ENCODE results near the gene CDH10. TPM values are rescaled to one million over a fixed set of nuclear protein-coding genes. Genes with fewer than 3 reads are reported as not detected.

Gene CDH10
- total RNA-seq, 1 donor from 2014 or later = 15.8 TPM

GRCh38 chr5:24598956-24599355, 45.8 kb downstream of the CDH10 start:
- Mint-ChIP-seq H3K36me3 (ENCODE audit: low read depth, unreplicated experiment) (no peaks in the 10 kb centered on the region), H3K27ac (ENCODE audit: unreplicated experiment) (no peak overlapping the region), H3K4me1 (ENCODE audit: unreplicated experiment) (peaks cover 23% of the 10 kb centered on the region), H3K9me3 (ENCODE audit: unreplicated experiment) (no peaks in the 10 kb centered on the region), H3K4me3 (ENCODE audit: unreplicated experiment) (no peak overlapping the region), H3K27me3 (ENCODE audit: unreplicated experiment) (no peaks in the 10 kb centered on the region)
- DNase-seq (ENCODE audit: low spot score) = no peak
- no peak for TF ChIP-seq CTCF (IDR thresholded peaks at IDR 0.05; ENCODE audit: unreplicated experiment)

GRCh38 chr5:24595329-24595728, 49.4 kb downstream of the CDH10 start:
- Mint-ChIP-seq H3K27ac (ENCODE audit: unreplicated experiment) (no peak overlapping the region), H3K36me3 (ENCODE audit: low read depth, unreplicated experiment) (no peaks in the 10 kb centered on the region), H3K4me1 (ENCODE audit: unreplicated experiment) (peaks cover 11% of the 10 kb centered on the region), H3K9me3 (ENCODE audit: unreplicated experiment) (no peaks in the 10 kb centered on the region), H3K27me3 (ENCODE audit: unreplicated experiment) (no peaks in the 10 kb centered on the region), H3K4me3 (ENCODE audit: unreplicated experiment) (no peak overlapping the region)
- no peak for TF ChIP-seq CTCF (IDR thresholded peaks at IDR 0.05; ENCODE audit: unreplicated experiment)
- no peak for DNase-seq (ENCODE audit: low spot score)

GRCh38 chr5:24591426-24591825, 53.4 kb downstream of the CDH10 start:
- H3K4me1 Mint-ChIP-seq (ENCODE audit: unreplicated experiment) = peaks cover 6% of the 10 kb centered on the region
- no peak for DNase-seq (ENCODE audit: low spot score)
- H3K36me3 Mint-ChIP-seq (ENCODE audit: low read depth, unreplicated experiment) = no peaks in the 10 kb centered on the region
- TF ChIP-seq CTCF (IDR thresholded peaks at IDR 0.05; ENCODE audit: unreplicated experiment) = no peak
- H3K27ac Mint-ChIP-seq (ENCODE audit: unreplicated experiment) = no peak overlapping the region
- H3K27me3 Mint-ChIP-seq (ENCODE audit: unreplicated experiment) = no peaks in the 10 kb centered on the region
- H3K9me3 Mint-ChIP-seq (ENCODE audit: unreplicated experiment) = no peaks in the 10 kb centered on the region
- H3K4me3 Mint-ChIP-seq (ENCODE audit: unreplicated experiment) = no peak overlapping the region

- no peak overlapping the region for H3K27ac Mint-ChIP-seq (ENCODE audit: unreplicated experiment)
These were observed 55.2 kb downstream of the CDH10 start for GRCh38 chr5:24589566-24589965.

GRCh38 chr5:24585751-24586150, 59.0 kb downstream of the CDH10 start:
- no peaks in the 10 kb centered on the region for H3K4me1 Mint-ChIP-seq (ENCODE audit: unreplicated experiment)
- no peak overlapping the region for H3K4me3 Mint-ChIP-seq (ENCODE audit: unreplicated experiment)
- no peak overlapping the region for H3K27ac Mint-ChIP-seq (ENCODE audit: unreplicated experiment)
- no peak for TF ChIP-seq CTCF (IDR thresholded peaks at IDR 0.05; ENCODE audit: unreplicated experiment)
- no peaks in the 10 kb centered on the region for H3K9me3 Mint-ChIP-seq (ENCODE audit: unreplicated experiment)
- H3K36me3 Mint-ChIP-seq (ENCODE audit: low read depth, unreplicated experiment) = no peaks in the 10 kb centered on the region
- no peaks in the 10 kb centered on the region for H3K27me3 Mint-ChIP-seq (ENCODE audit: unreplicated experiment)
- no peak for DNase-seq (ENCODE audit: low spot score)

More at GRCh38 chr5:24589566-24589965, 55.2 kb downstream of the CDH10 start:
- Mint-ChIP-seq H3K36me3 (ENCODE audit: low read depth, unreplicated experiment) (no peaks in the 10 kb centered on the region), H3K9me3 (ENCODE audit: unreplicated experiment) (no peaks in the 10 kb centered on the region), H3K4me3 (ENCODE audit: unreplicated experiment) (no peak overlapping the region), H3K4me1 (ENCODE audit: unreplicated experiment) (peaks cover 6% of the 10 kb centered on the region), H3K27me3 (ENCODE audit: unreplicated experiment) (no peaks in the 10 kb centered on the region)
- no peak for TF ChIP-seq CTCF (IDR thresholded peaks at IDR 0.05; ENCODE audit: unreplicated experiment)
- no peak for DNase-seq (ENCODE audit: low spot score)
